Thyroid gland (tissue), 4 donors: ENCODE data around the gene ACAT2.

Experiments
- POLR2A ChIP-seq, 2 donors: fragments of 450-650 bp; IDR thresholded peaks; one replicate each; pipeline ENCODE4 v1.6.1; 2017; ENCODE audit warnings: antibody characterized with exemption in 2 of 2, mild to moderate bottlenecking in 2 of 2, moderate library complexity in 1 of 2
- TF ChIP-seq, protein P1 (sequence below), 6 experiments: fragments of 200-600 bp in 3 of 6; fragments of 450-650 bp in 3 of 6; sonication (generic) in 3 of 6; IDR thresholded peaks; one replicate each; pipeline ENCODE4 v1.5.1; 2016 to 2019; ENCODE audit warnings: antibody characterized with exemption in 6 of 6, mild to moderate bottlenecking in 2 of 6, inconsistent platforms in 1 of 6, moderate library complexity in 1 of 6

DNA sequence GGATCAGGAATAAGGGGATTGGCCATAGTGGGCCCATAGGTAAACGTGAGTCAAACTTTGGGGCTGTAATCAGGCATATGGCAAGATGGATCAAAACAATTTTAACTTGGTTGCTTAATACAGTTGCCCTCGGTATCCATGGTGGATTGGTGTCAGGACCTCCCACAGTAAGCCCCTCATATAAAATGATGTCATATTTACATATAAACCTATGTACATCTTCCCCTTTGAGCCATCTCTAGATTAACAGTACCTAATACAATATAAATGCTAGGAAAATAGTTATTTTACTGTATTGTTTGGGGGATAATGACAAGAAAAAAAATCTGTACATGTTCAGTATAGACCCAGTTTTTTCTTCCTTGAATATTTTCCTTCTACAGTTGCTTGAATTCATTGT lies 7.4 kb upstream of the ACAT2 start:
- TF ChIP-seq, protein P1, sequence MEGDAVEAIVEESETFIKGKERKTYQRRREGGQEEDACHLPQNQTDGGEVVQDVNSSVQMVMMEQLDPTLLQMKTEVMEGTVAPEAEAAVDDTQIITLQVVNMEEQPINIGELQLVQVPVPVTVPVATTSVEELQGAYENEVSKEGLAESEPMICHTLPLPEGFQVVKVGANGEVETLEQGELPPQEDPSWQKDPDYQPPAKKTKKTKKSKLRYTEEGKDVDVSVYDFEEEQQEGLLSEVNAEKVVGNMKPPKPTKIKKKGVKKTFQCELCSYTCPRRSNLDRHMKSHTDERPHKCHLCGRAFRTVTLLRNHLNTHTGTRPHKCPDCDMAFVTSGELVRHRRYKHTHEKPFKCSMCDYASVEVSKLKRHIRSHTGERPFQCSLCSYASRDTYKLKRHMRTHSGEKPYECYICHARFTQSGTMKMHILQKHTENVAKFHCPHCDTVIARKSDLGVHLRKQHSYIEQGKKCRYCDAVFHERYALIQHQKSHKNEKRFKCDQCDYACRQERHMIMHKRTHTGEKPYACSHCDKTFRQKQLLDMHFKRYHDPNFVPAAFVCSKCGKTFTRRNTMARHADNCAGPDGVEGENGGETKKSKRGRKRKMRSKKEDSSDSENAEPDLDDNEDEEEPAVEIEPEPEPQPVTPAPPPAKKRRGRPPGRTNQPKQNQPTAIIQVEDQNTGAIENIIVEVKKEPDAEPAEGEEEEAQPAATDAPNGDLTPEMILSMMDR (IDR thresholded peaks at IDR 0.05): no peak
- no peak for TF ChIP-seq POLR2A (IDR thresholded peaks at IDR 0.05)
